Fibroblast of pulmonary artery (primary cell): ENCODE results near the gene ABCA2.

Experiments used
- DNase-seq: peaks from one replicate; pipeline ENCODE4 v3.0.0-alpha.2; 2010; ENCODE audit warnings: low read depth
- H3K4me3 ChIP-seq: replicated peaks from 2 replicates; pipeline ENCODE4 v1.5.1; 2011; ENCODE audit warnings: low read depth, mild to moderate bottlenecking, control low read depth, low read length, moderate library complexity
- TF ChIP-seq, protein P1 (sequence below): IDR thresholded peaks from 2 replicates; pipeline ENCODE4 v1.5.1; 2011; ENCODE audit warnings: mild to moderate bottlenecking, control low read depth, low read length, inconsistent platforms; ENCODE audit errors: missing control alignments

ABCA2 gene

GRCh38 chr9:136977223-136977622 is 50.8 kb downstream of the ABCA2 start, which contains the start of gene PTGDS:
Gene PTGDS (plus strand): TSS chr9:136977504. CDS start chr9:136977579, 75 bp downstream.
- peak; percentile 70 for DNase-seq
- peak within 1 kb of the TSS; percentile 57 for H3K4me3 ChIP-seq
- TF ChIP-seq, protein P1, sequence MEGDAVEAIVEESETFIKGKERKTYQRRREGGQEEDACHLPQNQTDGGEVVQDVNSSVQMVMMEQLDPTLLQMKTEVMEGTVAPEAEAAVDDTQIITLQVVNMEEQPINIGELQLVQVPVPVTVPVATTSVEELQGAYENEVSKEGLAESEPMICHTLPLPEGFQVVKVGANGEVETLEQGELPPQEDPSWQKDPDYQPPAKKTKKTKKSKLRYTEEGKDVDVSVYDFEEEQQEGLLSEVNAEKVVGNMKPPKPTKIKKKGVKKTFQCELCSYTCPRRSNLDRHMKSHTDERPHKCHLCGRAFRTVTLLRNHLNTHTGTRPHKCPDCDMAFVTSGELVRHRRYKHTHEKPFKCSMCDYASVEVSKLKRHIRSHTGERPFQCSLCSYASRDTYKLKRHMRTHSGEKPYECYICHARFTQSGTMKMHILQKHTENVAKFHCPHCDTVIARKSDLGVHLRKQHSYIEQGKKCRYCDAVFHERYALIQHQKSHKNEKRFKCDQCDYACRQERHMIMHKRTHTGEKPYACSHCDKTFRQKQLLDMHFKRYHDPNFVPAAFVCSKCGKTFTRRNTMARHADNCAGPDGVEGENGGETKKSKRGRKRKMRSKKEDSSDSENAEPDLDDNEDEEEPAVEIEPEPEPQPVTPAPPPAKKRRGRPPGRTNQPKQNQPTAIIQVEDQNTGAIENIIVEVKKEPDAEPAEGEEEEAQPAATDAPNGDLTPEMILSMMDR, result no peak

DNA sequence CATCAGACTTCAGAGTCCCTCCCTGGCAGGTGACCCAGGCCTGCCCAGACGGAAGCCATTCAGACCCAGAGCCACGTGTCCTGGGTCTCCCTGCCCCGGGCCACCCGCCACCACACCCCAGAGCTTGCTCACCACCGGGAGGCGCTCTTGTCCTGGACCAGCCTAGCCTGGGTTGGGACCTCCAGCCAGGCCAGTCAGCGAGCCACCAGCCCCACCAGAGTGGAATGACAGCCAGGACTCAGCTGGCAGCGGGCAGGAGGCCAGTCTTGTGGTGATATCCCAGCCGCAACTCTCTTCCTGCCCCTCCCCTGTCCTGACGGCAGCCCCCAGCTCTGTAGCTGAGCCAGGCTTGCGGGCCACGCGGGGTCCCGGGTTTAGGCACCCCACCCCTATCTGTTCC is 52.4 kb downstream of the ABCA2 start:
- DNase-seq, result no peak
- H3K4me3 ChIP-seq, result no peak overlapping the region
- TF ChIP-seq, protein P1, result no peak

DNA sequence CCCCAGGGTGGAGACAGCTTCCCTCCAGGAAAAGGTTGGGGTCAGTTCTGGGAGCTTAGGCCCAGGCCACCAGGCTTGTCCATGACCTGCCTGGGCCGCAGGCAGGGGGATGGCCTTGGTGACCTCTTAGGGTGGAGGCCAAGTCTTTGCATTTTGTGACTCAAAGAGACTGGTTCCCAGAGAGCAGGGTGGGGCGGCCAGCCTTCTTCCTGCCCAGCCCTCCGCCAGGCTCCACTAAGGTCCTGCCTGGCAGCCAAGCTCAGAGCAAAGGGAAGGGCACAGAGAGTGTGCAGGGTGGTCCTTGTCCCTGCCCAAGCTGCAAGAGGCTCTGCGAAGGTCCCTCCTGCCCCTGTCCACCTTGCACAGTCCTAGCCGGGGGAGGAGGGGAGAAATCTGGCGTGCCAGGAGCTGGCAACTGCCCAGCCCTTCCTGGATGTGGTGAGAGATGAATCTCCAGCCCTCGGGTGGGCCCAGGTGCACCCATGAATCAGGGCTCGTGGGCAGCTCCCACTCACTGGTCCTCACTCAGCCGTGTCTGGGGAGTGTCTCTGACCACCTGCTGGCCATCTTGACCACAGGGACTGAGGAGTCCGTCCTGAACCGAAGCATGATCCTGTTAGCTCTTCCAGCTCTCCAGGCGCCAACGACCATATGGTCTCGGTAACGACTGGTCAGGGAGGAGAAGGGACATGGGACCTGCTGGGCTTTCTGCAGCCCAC is 53.1 kb downstream of the ABCA2 start:
- no peak for DNase-seq
- TF ChIP-seq, protein P1, result no peak
- no peak overlapping the region for H3K4me3 ChIP-seq

GRCh38 chr9:136973618-136974617 is 54.1 kb downstream of the ABCA2 start:
- DNase-seq, result no peak
- TF ChIP-seq, protein P1, result no peak

DNA sequence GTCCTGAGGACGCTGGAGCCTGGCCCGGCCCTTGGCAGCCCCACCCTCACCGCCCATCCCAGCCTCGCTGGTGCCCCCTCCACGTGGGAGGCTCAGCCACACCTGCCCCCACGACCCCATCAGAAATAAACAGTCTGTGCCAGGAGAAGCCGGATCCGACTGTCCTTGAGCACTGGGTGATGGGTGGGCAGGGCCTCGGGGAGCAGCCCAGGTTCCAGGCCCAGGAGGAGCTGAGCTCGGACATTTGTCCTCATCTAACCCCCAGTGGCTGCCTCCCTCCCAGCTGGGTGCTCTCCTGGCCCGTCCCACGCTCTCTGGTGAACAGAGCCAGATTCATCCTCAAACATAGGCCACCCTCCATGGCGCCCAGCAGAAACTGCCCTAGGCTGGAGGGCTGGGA is 55.3 kb downstream of the ABCA2 start:
- TF ChIP-seq, protein P1, result no peak
- no peak overlapping the region for H3K4me3 ChIP-seq
- no peak for DNase-seq

More at GRCh38 chr9:136973618-136974617, 54.1 kb downstream of the ABCA2 start:
- no peak overlapping the region for H3K4me3 ChIP-seq

GRCh38 chr9:136972335-136972734 is 55.7 kb downstream of the ABCA2 start:
- TF ChIP-seq, protein P1, result no peak
- no peak for DNase-seq
- H3K4me3 ChIP-seq, result no peak overlapping the region
